Measurements from ENCODE around the gene ABCA2.

The ABCA2 gene

GRCh38 chr9:136971746-136972145, 56.3 kb downstream of the ABCA2 start:
- Histone ChIP-seq H3K4me3 (no peak overlapping the region), H3K9ac (ENCODE audit: insufficient read length) (no peak overlapping the region), H3K9me3 (ENCODE audit: low read depth, low read length) (no peaks in the 10 kb centered on the region)

GRCh38 chr9:136970361-136970760, 57.7 kb downstream of the ABCA2 start:
- Histone ChIP-seq H3K9me3 (ENCODE audit: low read depth, low read length) (no peaks in the 10 kb centered on the region), H3K4me3 (no peak overlapping the region), H3K27ac (no peak overlapping the region), H3K36me3 (ENCODE audit: insufficient read depth, low read length) (no peaks in the 10 kb centered on the region), H3K9ac (ENCODE audit: insufficient read length) (no peak overlapping the region)
- DNase-seq (ENCODE audit: low read depth, low spot score): no peak
- TF ChIP-seq POLR2AphosphoS5 (IDR thresholded peaks at IDR 0.05; ENCODE audit: borderline replicate concordance, low read depth, low read length) (no peak), EZH2 (IDR thresholded peaks at IDR 0.05) (no peak), FOXP2 (optimal IDR thresholded peaks at IDR 0.05; ENCODE audit: control extremely low read depth, extremely low read length, insufficient read depth) (no peak)

More at GRCh38 chr9:136971746-136972145, 56.3 kb downstream of the ABCA2 start:
- no peaks in the 10 kb centered on the region for H3K36me3 ChIP-seq (ENCODE audit: insufficient read depth, low read length)
- no peak for DNase-seq (ENCODE audit: low read depth, low spot score)
- no peak for TF ChIP-seq POLR2AphosphoS5 (IDR thresholded peaks at IDR 0.05; ENCODE audit: borderline replicate concordance, low read depth, low read length)
- no peak for TF ChIP-seq EZH2 (IDR thresholded peaks at IDR 0.05)
- no peak for TF ChIP-seq FOXP2 (optimal IDR thresholded peaks at IDR 0.05; ENCODE audit: control extremely low read depth, extremely low read length, insufficient read depth)
- no peak overlapping the region for H3K27ac ChIP-seq

GRCh38 chr9:136969774-136970173, 58.3 kb downstream of the ABCA2 start:
- Histone ChIP-seq H3K27ac (no peak overlapping the region), H3K9me3 (ENCODE audit: low read depth, low read length) (no peaks in the 10 kb centered on the region), H3K9ac (ENCODE audit: insufficient read length) (no peak overlapping the region), H3K36me3 (ENCODE audit: insufficient read depth, low read length) (no peaks in the 10 kb centered on the region), H3K4me3 (no peak overlapping the region)
- no peak for TF ChIP-seq FOXP2 (optimal IDR thresholded peaks at IDR 0.05; ENCODE audit: control extremely low read depth, extremely low read length, insufficient read depth)
- no peak for TF ChIP-seq POLR2AphosphoS5 (IDR thresholded peaks at IDR 0.05; ENCODE audit: borderline replicate concordance, low read depth, low read length)
- TF ChIP-seq EZH2 (IDR thresholded peaks at IDR 0.05): no peak
- no peak for DNase-seq (ENCODE audit: low read depth, low spot score)

GRCh38 chr9:136969150-136969549, 58.9 kb downstream of the ABCA2 start:
- H3K9ac ChIP-seq (ENCODE audit: insufficient read length): no peak overlapping the region
- H3K27ac ChIP-seq: no peak overlapping the region
- no peaks in the 10 kb centered on the region for H3K36me3 ChIP-seq (ENCODE audit: insufficient read depth, low read length)
- H3K9me3 ChIP-seq (ENCODE audit: low read depth, low read length): no peaks in the 10 kb centered on the region
- TF ChIP-seq FOXP2 (optimal IDR thresholded peaks at IDR 0.05; ENCODE audit: control extremely low read depth, extremely low read length, insufficient read depth): no peak
- TF ChIP-seq POLR2AphosphoS5 (IDR thresholded peaks at IDR 0.05; ENCODE audit: borderline replicate concordance, low read depth, low read length): no peak
- no peak for TF ChIP-seq EZH2 (IDR thresholded peaks at IDR 0.05)
- no peak for DNase-seq (ENCODE audit: low read depth, low spot score)
- H3K4me3 ChIP-seq: no peak overlapping the region

GRCh38 chr9:136968333-136969127, 59.5 kb downstream of the ABCA2 start:
- Histone ChIP-seq H3K4me3 (no peak overlapping the region), H3K36me3 (ENCODE audit: insufficient read depth, low read length) (no peaks in the 10 kb centered on the region), H3K27ac (no peak overlapping the region), H3K9ac (ENCODE audit: insufficient read length) (no peak overlapping the region), H3K9me3 (ENCODE audit: low read depth, low read length) (no peaks in the 10 kb centered on the region)
- TF ChIP-seq FOXP2 (optimal IDR thresholded peaks at IDR 0.05; ENCODE audit: control extremely low read depth, extremely low read length, insufficient read depth): no peak
- no peak for TF ChIP-seq EZH2 (IDR thresholded peaks at IDR 0.05)
- TF ChIP-seq POLR2AphosphoS5 (IDR thresholded peaks at IDR 0.05; ENCODE audit: borderline replicate concordance, low read depth, low read length): no peak
- no peak for DNase-seq (ENCODE audit: low read depth, low spot score)

- H3K27ac ChIP-seq: no peak overlapping the region
- DNase-seq (ENCODE audit: low read depth, low spot score): no peak
- H3K9me3 ChIP-seq (ENCODE audit: low read depth, low read length): no peaks in the 10 kb centered on the region
- H3K4me3 ChIP-seq: no peak overlapping the region
- no peaks in the 10 kb centered on the region for H3K36me3 ChIP-seq (ENCODE audit: insufficient read depth, low read length)
- H3K9ac ChIP-seq (ENCODE audit: insufficient read length): no peak overlapping the region
- TF ChIP-seq FOXP2 (optimal IDR thresholded peaks at IDR 0.05; ENCODE audit: control extremely low read depth, extremely low read length, insufficient read depth): no peak
- no peak for TF ChIP-seq POLR2AphosphoS5 (IDR thresholded peaks at IDR 0.05; ENCODE audit: borderline replicate concordance, low read depth, low read length)
- TF ChIP-seq EZH2 (IDR thresholded peaks at IDR 0.05): no peak
Observed at GRCh38 chr9:136965771-136966484, 62.1 kb downstream of the ABCA2 start.

GRCh38 chr9:136964833-136965422, 63.1 kb downstream of the ABCA2 start:
- no peak for TF ChIP-seq POLR2AphosphoS5 (IDR thresholded peaks at IDR 0.05; ENCODE audit: borderline replicate concordance, low read depth, low read length)
- no peak for TF ChIP-seq EZH2 (IDR thresholded peaks at IDR 0.05)
- Histone ChIP-seq H3K9me3 (ENCODE audit: low read depth, low read length) (no peaks in the 10 kb centered on the region), H3K27ac (no peak overlapping the region), H3K9ac (ENCODE audit: insufficient read length) (no peak overlapping the region), H3K36me3 (ENCODE audit: insufficient read depth, low read length) (no peaks in the 10 kb centered on the region), H3K4me3 (no peak overlapping the region)
- no peak for DNase-seq (ENCODE audit: low read depth, low spot score)

- no peak overlapping the region for H3K4me3 ChIP-seq
- H3K36me3 ChIP-seq (ENCODE audit: insufficient read depth, low read length): no peaks in the 10 kb centered on the region
- no peak overlapping the region for H3K9ac ChIP-seq (ENCODE audit: insufficient read length)
- TF ChIP-seq POLR2AphosphoS5 (IDR thresholded peaks at IDR 0.05; ENCODE audit: borderline replicate concordance, low read depth, low read length) (no peak), EZH2 (IDR thresholded peaks at IDR 0.05) (no peak), FOXP2 (optimal IDR thresholded peaks at IDR 0.05; ENCODE audit: control extremely low read depth, extremely low read length, insufficient read depth) (no peak)
- H3K9me3 ChIP-seq (ENCODE audit: low read depth, low read length): no peaks in the 10 kb centered on the region
- no peak for DNase-seq (ENCODE audit: low read depth, low spot score)
- H3K27ac ChIP-seq: no peak overlapping the region
Observed at GRCh38 chr9:136964171-136964689, 63.8 kb downstream of the ABCA2 start.

Measured in SK-N-MC (cell line).